Hindlimb muscle (tissue), 1 donor: ENCODE data around the gene FAM81A. TPM values are rescaled to one million over a fixed set of nuclear protein-coding genes. Genes with fewer than 3 reads are reported as not detected.

Experiments
- polyA plus RNA-seq: library from polyadenylated mRNA; unstranded; fragments of 120-200 nt; gene quantifications from one replicate; pipeline ENCODE4 v1.2.1, GENCODE V29; 2013; ENCODE audit not compliant: insufficient read length

Gene FAM81A
- polyA plus RNA-seq, 1 donor = 0.49 TPM

Other genes with a start within 250 kb of the FAM81A start
- 0.12 TPM for gene LDHAL6B, start 231.3 kb upstream of the FAM81A start, polyA plus RNA-seq
- 48.2 TPM for gene MYO1E, start 65.3 kb upstream of the FAM81A start, polyA plus RNA-seq
- 0.19 TPM for gene GCNT3, start 173.6 kb downstream of the FAM81A start, polyA plus RNA-seq
- 97.9 TPM for gene GTF2A2, start 219.3 kb downstream of the FAM81A start, polyA plus RNA-seq